Upper lobe of right lung (tissue), 1 donor: ENCODE measurements around the gene ZFP91. TPM values are rescaled to one million over a fixed set of nuclear protein-coding genes. Genes with fewer than 3 reads are reported as not detected.

ENCODE experiments used
- ATAC-seq: fragments of 200-7000 bp; cut with Tn5 transposase; one replicate; pipeline ENCODE4 v1.9.1; 2020; ENCODE audit warnings: mild to moderate bottlenecking, moderate library complexity
- DNase-seq: peaks from one replicate; pipeline ENCODE4 v3.0.0-alpha.2; 2020
- H3K27ac ChIP-seq: fragments of 200-600 bp; one replicate; pipeline ENCODE4 v1.8.0; 2022
- H3K27me3 ChIP-seq: fragments of 200-600 bp; one replicate; pipeline ENCODE4 v1.8.0; 2022; ENCODE audit warnings: mild to moderate bottlenecking
- H3K36me3 ChIP-seq: fragments of 200-600 bp; one replicate; pipeline ENCODE4 v1.8.0; 2022
- H3K4me1 ChIP-seq: fragments of 200-600 bp; one replicate; pipeline ENCODE4 v1.8.0; 2022
- H3K4me3 ChIP-seq: fragments of 200-600 bp; one replicate; pipeline ENCODE4 v1.8.0; 2022; ENCODE audit warnings: mild to moderate bottlenecking
- H3K9me3 ChIP-seq: fragments of 200-600 bp; one replicate; pipeline ENCODE4 v1.8.0; 2022
- intact Hi-C: fragments of 100-400 bp; cut with DNase I; formaldehyde crosslinking; loops from one replicate; pipeline ENCODE4 v1.11.0; 2022
- total RNA-seq: library from RNA; stranded (reverse); fragmentation: NEBNext Ultra II Directional; extraction: Animal tissue kit (Norgen Biotek cat#: 25700); gene quantifications from one replicate; pipeline ENCODE4 v1.2.1, GENCODE V29; 2021
- TF ChIP-seq, protein P1 (sequence below): fragments of 200-600 bp; IDR thresholded peaks from one replicate; pipeline ENCODE4 v1.8.0; 2022; ENCODE audit warnings: antibody characterized with exemption
- donor health status: DM: no; HTN: yes; CAD: no; lungs with severe emphysema.

The ZFP91 gene
- total RNA-seq, 1 donor from 2014 or later: 48.3 TPM

DNA sequence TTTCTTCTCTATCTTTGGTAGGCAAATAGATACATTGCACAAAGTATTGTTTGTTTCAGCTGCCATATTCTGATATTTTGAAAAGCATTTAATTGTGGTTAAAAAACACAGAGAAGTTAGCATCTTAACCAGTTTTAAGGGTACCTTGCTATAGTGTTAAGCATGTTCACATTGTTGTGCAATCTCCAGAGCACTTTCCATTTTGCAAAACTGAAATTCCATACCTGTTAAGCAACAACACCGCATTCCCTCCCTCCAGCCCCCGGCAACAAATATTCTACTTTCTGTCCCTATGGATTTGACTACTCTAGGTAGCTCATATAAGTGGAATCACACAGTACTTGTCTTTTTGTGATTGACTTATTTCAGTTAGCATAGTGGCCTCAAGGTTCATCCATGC, 77.5 kb downstream of the ZFP91 start:
- ATAC-seq (no peak), DNase-seq (no peak)
- intact Hi-C loops: no loop called here
- TF ChIP-seq, protein P1, sequence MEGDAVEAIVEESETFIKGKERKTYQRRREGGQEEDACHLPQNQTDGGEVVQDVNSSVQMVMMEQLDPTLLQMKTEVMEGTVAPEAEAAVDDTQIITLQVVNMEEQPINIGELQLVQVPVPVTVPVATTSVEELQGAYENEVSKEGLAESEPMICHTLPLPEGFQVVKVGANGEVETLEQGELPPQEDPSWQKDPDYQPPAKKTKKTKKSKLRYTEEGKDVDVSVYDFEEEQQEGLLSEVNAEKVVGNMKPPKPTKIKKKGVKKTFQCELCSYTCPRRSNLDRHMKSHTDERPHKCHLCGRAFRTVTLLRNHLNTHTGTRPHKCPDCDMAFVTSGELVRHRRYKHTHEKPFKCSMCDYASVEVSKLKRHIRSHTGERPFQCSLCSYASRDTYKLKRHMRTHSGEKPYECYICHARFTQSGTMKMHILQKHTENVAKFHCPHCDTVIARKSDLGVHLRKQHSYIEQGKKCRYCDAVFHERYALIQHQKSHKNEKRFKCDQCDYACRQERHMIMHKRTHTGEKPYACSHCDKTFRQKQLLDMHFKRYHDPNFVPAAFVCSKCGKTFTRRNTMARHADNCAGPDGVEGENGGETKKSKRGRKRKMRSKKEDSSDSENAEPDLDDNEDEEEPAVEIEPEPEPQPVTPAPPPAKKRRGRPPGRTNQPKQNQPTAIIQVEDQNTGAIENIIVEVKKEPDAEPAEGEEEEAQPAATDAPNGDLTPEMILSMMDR: no peak
- no peak overlapping the region for H3K27ac ChIP-seq
- no peaks in the 10 kb centered on the region for H3K9me3 ChIP-seq
- no peaks in the 10 kb centered on the region for H3K27me3 ChIP-seq
- no peak overlapping the region for H3K4me3 ChIP-seq
- no peaks in the 10 kb centered on the region for H3K36me3 ChIP-seq
- H3K4me1 ChIP-seq: no peaks in the 10 kb centered on the region

DNA sequence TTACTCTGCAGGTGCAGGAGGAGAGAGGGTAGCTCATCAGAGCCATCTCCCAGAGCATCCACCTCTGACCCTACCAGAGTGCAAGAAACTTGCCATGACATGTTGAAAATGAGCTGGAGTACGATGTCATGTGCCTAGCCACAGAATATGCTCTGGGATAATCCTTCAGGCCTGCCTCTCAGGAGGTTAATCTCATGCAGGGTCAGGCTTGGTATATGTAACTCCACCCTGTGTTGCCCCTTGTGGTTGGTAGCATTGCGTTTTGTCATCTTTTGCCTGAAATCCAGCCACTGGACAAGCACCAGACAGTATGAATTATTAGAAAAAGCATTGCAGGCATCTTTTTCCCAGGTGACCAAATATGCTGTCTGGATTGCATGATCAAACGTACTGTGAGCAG, 79.8 kb downstream of the ZFP91 start:
- DNase-seq (no peak), ATAC-seq (no peak)
- Histone ChIP-seq H3K27ac (no peak overlapping the region), H3K36me3 (no peaks in the 10 kb centered on the region), H3K4me1 (no peaks in the 10 kb centered on the region), H3K9me3 (no peaks in the 10 kb centered on the region), H3K4me3 (no peak overlapping the region), H3K27me3 (peaks cover 8% of the 10 kb centered on the region)
- intact Hi-C loops: no loop called here
- TF ChIP-seq, protein P1: no peak

DNA sequence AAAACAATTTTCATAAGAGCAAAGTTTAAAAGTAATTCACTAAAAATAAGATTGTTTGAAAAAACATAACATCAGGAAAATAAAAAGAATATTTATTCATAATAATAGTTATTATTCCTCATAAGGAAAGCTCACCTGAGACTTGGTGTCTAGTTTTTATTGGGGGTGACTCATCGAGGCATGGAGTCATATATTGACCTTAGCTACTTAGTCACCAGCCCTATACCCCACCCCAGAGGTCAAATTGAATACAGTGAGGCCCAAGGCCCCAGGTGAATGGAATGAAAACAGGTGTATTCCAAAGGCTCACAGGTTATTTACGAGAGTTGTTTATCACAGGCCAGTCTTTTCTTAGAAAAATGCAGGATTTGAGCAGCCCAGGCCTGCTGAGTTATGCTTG, 80.5 kb downstream of the ZFP91 start:
- DNase-seq (no peak), ATAC-seq (no peak)
- no peaks in the 10 kb centered on the region for H3K9me3 ChIP-seq
- intact Hi-C loops: no loop called here
- peaks cover 16% of the 10 kb centered on the region for H3K27me3 ChIP-seq
- no peaks in the 10 kb centered on the region for H3K36me3 ChIP-seq
- H3K4me3 ChIP-seq: no peak overlapping the region
- TF ChIP-seq, protein P1: no peak
- H3K27ac ChIP-seq: no peak overlapping the region
- H3K4me1 ChIP-seq: no peaks in the 10 kb centered on the region

DNA sequence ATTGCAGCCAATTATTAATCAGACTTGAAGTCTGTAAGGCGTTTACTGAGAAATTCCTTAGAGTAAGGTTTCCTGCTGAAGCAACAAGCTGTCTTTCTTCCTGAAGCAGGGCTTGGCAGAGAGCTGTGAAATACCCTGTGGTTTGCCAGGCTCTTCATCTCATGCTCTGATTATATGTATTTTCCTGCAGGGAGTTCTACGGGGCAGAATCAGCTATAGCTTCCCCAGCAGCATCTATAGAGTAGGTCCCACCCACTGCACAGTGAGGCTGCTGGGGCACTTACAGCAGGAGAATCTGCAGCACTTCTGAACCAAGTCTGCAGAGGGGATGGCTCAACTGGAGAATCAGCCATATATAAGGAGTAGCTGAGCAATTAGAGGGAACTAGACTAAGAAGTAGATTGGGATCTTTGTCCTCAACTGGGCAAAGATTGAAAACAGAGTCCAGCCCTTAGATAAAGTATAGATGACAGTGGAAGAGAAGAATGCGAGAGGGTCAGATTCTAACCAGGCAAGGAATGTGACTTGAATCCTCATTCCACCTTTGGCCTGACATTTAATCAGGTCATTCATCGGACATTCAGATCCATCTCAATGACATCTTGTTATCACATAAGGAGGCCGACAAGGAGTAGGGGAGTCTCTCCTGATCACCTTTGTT, 81.2 kb downstream of the ZFP91 start:
- Histone ChIP-seq H3K27ac (no peak overlapping the region), H3K36me3 (no peaks in the 10 kb centered on the region), H3K4me1 (no peaks in the 10 kb centered on the region), H3K27me3 (peaks cover 17% of the 10 kb centered on the region), H3K9me3 (no peaks in the 10 kb centered on the region), H3K4me3 (no peak overlapping the region)
- intact Hi-C loops: no loop called here
- DNase-seq (no peak), ATAC-seq (no peak)
- TF ChIP-seq, protein P1: no peak

Other genes starting within 250 kb of the ZFP91 start
- not detected for gene OR5B17, start 220.0 kb upstream of the ZFP91 start, total RNA-seq
- gene OR5B3, start 172.2 kb upstream of the ZFP91 start, total RNA-seq: not detected
- gene OR5B2, start 150.9 kb upstream of the ZFP91 start, total RNA-seq: not detected
- not detected for gene OR5B12, start 136.8 kb upstream of the ZFP91 start, total RNA-seq
- not detected for gene OR5B21, start 71.0 kb upstream of the ZFP91 start, total RNA-seq
- 46.5 TPM for gene LPXN, start 3.2 kb upstream of the ZFP91 start, total RNA-seq
- 1.2 TPM for gene CNTF, start 43.6 kb downstream of the ZFP91 start, total RNA-seq
- gene GLYAT, start 152.9 kb downstream of the ZFP91 start, total RNA-seq: not detected